ENCODE measurements around the gene CYP2J2.

DNA sequence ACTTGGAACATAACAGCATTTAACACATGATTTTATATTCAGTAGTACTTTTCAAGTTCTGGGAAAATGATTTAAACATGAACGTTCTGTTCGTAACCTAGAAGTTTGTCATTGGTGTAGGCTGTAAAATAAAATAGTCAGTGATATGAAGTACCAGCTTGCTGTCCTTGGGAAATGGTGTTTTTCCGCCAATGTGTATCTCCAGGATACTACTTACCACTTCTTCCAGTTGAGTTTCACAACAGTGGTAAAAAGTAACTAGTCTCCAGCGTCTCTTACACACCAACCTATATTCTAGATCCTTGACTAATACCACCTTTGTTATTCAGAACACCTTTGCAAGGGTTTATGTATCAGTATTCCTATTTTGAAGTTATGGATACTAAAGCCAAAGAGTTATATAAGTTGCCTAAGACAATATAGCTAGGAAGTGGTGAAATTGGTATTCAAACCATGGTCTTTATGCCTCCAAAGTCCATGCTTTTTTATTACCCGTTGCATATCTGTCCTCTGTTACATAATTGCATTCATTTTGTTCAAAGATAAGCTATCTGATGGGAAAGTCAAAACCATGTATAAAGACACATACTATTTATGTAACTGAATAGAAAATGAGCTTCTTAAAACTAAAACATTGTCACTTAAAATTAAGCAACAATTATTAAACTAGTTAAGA lies 68.8 kb downstream of the CYP2J2 start:
- TF ChIP-seq ZNF274 (IDR thresholded peaks at IDR 0.05; ENCODE audit: low read depth, low read length) (no peak), YY1 (IDR thresholded peaks at IDR 0.05; ENCODE audit: insufficient read depth, insufficient read length) (no peak)

All from NT2/D1 (cell line).